Left cardiac atrium (tissue), 4 donors: Measurements from ENCODE around the gene ANKRD11. TPM values are rescaled to one million over a fixed set of nuclear protein-coding genes. Genes with fewer than 3 reads are reported as not detected.
"Not testable (repeated sequence)": the region's sequence is repeated elsewhere in the genome, so short reads cannot be mapped to it uniquely, and the experiment has no call there.

Source experiments
- ATAC-seq, 2 donors: fragments of 200-7000 bp; cut with Tn5 transposase; one replicate each; pipeline ENCODE4 v1.9.1; 2020; ENCODE audit warnings: mild to moderate bottlenecking in 2 of 2, moderate library complexity in 2 of 2
- DNase-seq: peaks from one replicate; pipeline ENCODE4 v3.0.0-alpha.2; 2020
- intact Hi-C, 2 donors: fragments of 100-400 bp; cut with DNase I; formaldehyde crosslinking; loops; one replicate each; pipeline versions ENCODE4 v1.14.1 to v1.15.1; 2022 to 2023
- total RNA-seq, 2 donors: library from RNA; stranded (reverse); fragmentation: NEBNext Ultra II Directional; extraction: Animal tissue kit (Norgen Biotek cat#: 25700); gene quantifications; one replicate each; pipeline ENCODE4 v1.2.1, GENCODE V29; 2021
- donor health status: DM: no; HTN: yes; CAD: no.
- donor health status: DM: no; HTN: yes; CAD: no; lungs with severe emphysema.
- donor health status: DM: yes; HTN: yes; CAD: no.
- donor health status: Dilated cardiomyopathy.

Gene ANKRD11
- total RNA-seq, 2 donors from 2014 or later, result 74.3 to 86.2 TPM

GRCh38 chr16:89364606-89365005, 125.8 kb downstream of the ANKRD11 start:
- DNase-seq, result no peak
- intact Hi-C loops, result no loop called here
- ATAC-seq, result peak; percentile 32 to 43

- intact Hi-C loops, result no loop called here
- ATAC-seq, result peak; percentile 21 to 61
- no peak for DNase-seq
Observed at GRCh38 chr16:89363621-89364393, 126.6 kb downstream of the ANKRD11 start.

- intact Hi-C loops, ATAC-seq, DNase-seq: not testable (repeated sequence)
Observed at GRCh38 chr16:89362540-89363223, 127.7 kb downstream of the ANKRD11 start.

GRCh38 chr16:89361751-89362539, 128.4 kb downstream of the ANKRD11 start:
- peak in 1 of 2 donors; percentile 47 for ATAC-seq
- intact Hi-C loops, result no loop called here
- no peak for DNase-seq

- intact Hi-C loops, result no loop called here
Observed at GRCh38 chr16:89360760-89361435, 129.5 kb downstream of the ANKRD11 start.

GRCh38 chr16:89359264-89360147, 130.9 kb downstream of the ANKRD11 start:
- no peak for DNase-seq
- peak in 1 of 2 donors; percentile 19 for ATAC-seq
- intact Hi-C loops, result loop anchor here in 1 of 2 donors (10.0 kb wide), 1 partner anchor 145 kb away; the partner anchor contains the start of gene SPG7

More at GRCh38 chr16:89360760-89361435, 129.5 kb downstream of the ANKRD11 start:
- DNase-seq (no peak), ATAC-seq (peak in 1 of 2 donors; percentile 5)

- no peak for ATAC-seq
- DNase-seq, result no peak
- intact Hi-C loops, result loop anchor here in 1 of 2 donors (10.0 kb wide), 1 partner anchor 146 kb away; the partner anchor contains the start of gene SPG7
Observed at GRCh38 chr16:89358030-89359005, 132.0 kb downstream of the ANKRD11 start.

GRCh38 chr16:89357055-89357816, 133.1 kb downstream of the ANKRD11 start:
- intact Hi-C loops, result loop anchor here in 1 of 2 donors (10.0 kb wide), 1 partner anchor 148 kb away; the partner anchor contains the start of gene SPG7
- ATAC-seq (peak; percentile 46 to 53), DNase-seq (no peak)

GRCh38 chr16:89355686-89356085, 134.7 kb downstream of the ANKRD11 start:
- intact Hi-C loops, result loop anchor here in 1 of 2 donors (10.0 kb wide), 1 partner anchor 149 kb away; the partner anchor contains the start of gene SPG7
- no peak for ATAC-seq
- no peak for DNase-seq

GRCh38 chr16:89355007-89355406, 135.4 kb downstream of the ANKRD11 start:
- no peak for DNase-seq
- intact Hi-C loops, result loop anchor here in 1 of 2 donors (10.0 kb wide), 1 partner anchor 150 kb away; the partner anchor contains the start of gene SPG7

GRCh38 chr16:89354325-89354724, 136.0 kb downstream of the ANKRD11 start:
- intact Hi-C loops, result loop anchor here in 1 of 2 donors (10.0 kb wide), 1 partner anchor 150 kb away; the partner anchor contains the start of gene SPG7
- DNase-seq (no peak), ATAC-seq (no peak)

More at GRCh38 chr16:89355007-89355406, 135.4 kb downstream of the ANKRD11 start:
- no peak for ATAC-seq

- DNase-seq (no peak), ATAC-seq (peak; percentile 76)
- intact Hi-C loops, result loop anchor here in 1 of 2 donors (10.0 kb wide), 1 partner anchor 153 kb away; the partner anchor contains the start of gene SPG7
Observed at GRCh38 chr16:89352091-89352681, 138.2 kb downstream of the ANKRD11 start.

GRCh38 chr16:89351645-89352044, 138.7 kb downstream of the ANKRD11 start:
- no peak for ATAC-seq
- intact Hi-C loops, result loop anchor here in 1 of 2 donors (2.0 to 10.0 kb wide), 2 partner anchors 65 to 153 kb away; partner anchors contain the start of gene SPG7
- DNase-seq, result no peak

- intact Hi-C loops, result loop anchor here in 1 of 2 donors (2.0 to 10.0 kb wide), 2 partner anchors 64 to 154 kb away; partner anchors contain the start of gene SPG7
- no peak for ATAC-seq
- no peak for DNase-seq
Observed at GRCh38 chr16:89350701-89351380, 139.5 kb downstream of the ANKRD11 start.
